WTC11 (cell line): ENCODE data around the gene MOB3C. TPM values are rescaled to one million over a fixed set of nuclear protein-coding genes. Genes with fewer than 3 reads are reported as not detected.
A peak's percentile ranks its signal among the peaks of the same experiment; 100 is the strongest.

Source experiments
- ATAC-seq: fragments of 200-7000 bp; cut with Tn5 transposase; 2 replicates; pipeline ENCODE4 v1.10.0; 2021; ENCODE audit warnings: mild to moderate bottlenecking, moderate library complexity
- CTCF ChIA-PET: fragments of 300-600 bp; sonication (Branson Sonifier 250); formaldehyde crosslinking; loops from one replicate; lab custom pipeline; 2021; ENCODE audit warnings: antibody characterized with exemption; lab: Charles Lee
- POLR2A ChIA-PET: fragments of 350-600 bp; sonication (Branson Sonifier 250); formaldehyde crosslinking; loops from one replicate; lab custom pipeline; 2021; ENCODE audit warnings: antibody characterized with exemption; lab: Charles Lee
- DNase-seq: peaks from one replicate; pipeline ENCODE4 v3.0.0; 2021; ENCODE audit warnings: low spot score
- H3K27ac Mint-ChIP-seq: 2 replicates; pipeline ENCODE4 v1.8.0; 2021; ENCODE audit warnings: mixed read lengths
- H3K27me3 Mint-ChIP-seq: 2 replicates; pipeline ENCODE4 v1.8.0; 2021; ENCODE audit warnings: low read depth, mild to moderate bottlenecking, moderate library complexity, mixed read lengths
- H3K36me3 Mint-ChIP-seq: 2 replicates; pipeline ENCODE4 v1.8.0; 2021; ENCODE audit warnings: mixed read lengths
- H3K4me1 Mint-ChIP-seq: 2 replicates; pipeline ENCODE4 v1.8.0; 2022; ENCODE audit warnings: mixed read lengths
- H3K4me3 Mint-ChIP-seq: 2 replicates; pipeline ENCODE4 v1.8.0; 2021; ENCODE audit warnings: mild to moderate bottlenecking, moderate library complexity, mixed read lengths
- H3K9me3 Mint-ChIP-seq: 2 replicates; pipeline ENCODE4 v1.8.0; 2021; ENCODE audit warnings: mixed read lengths
- CBFB ChIP-seq: sonication (generic); formaldehyde crosslinking; IDR thresholded peaks from 2 replicates; pipeline ENCODE4 v1.8.1; 2022; ENCODE audit warnings: mild to moderate bottlenecking, low read depth, missing genetic modification reagents
- CREM ChIP-seq: sonication (generic); formaldehyde crosslinking; IDR thresholded peaks from 2 replicates; pipeline ENCODE4 v1.8.1; 2022; ENCODE audit warnings: mild to moderate bottlenecking, missing genetic modification reagents, moderate library complexity
- ESRRA ChIP-seq: sonication (generic); formaldehyde crosslinking; IDR thresholded peaks from 2 replicates; pipeline ENCODE4 v1.8.1; 2022; ENCODE audit warnings: mild to moderate bottlenecking, missing genetic modification reagents, borderline replicate concordance
- GABPB1 ChIP-seq: sonication (generic); formaldehyde crosslinking; IDR thresholded peaks from 2 replicates; pipeline ENCODE4 v1.8.1; 2023; ENCODE audit warnings: mild to moderate bottlenecking, missing genetic modification reagents
- HMGXB4 ChIP-seq: sonication (generic); formaldehyde crosslinking; IDR thresholded peaks from 2 replicates; pipeline ENCODE4 v1.8.1; 2023; ENCODE audit warnings: mild to moderate bottlenecking, moderate library complexity, missing genetic modification reagents
- JUN ChIP-seq: sonication (generic); formaldehyde crosslinking; IDR thresholded peaks from 2 replicates; pipeline ENCODE4 v1.8.0; 2023; ENCODE audit warnings: mild to moderate bottlenecking, missing genetic modification reagents
- NFE2L1 ChIP-seq: sonication (generic); formaldehyde crosslinking; IDR thresholded peaks from 2 replicates; pipeline ENCODE4 v1.8.1; 2023; ENCODE audit warnings: missing genetic modification reagents
- RORB ChIP-seq: fragments of 250-450 bp; sonication (Bioruptor Pico); IDR thresholded peaks from 2 replicates; pipeline ENCODE4 v1.9.0; 2021; ENCODE audit warnings: mild to moderate bottlenecking
- SOX15 ChIP-seq: fragments of 250-450 bp; sonication (Bioruptor Pico); IDR thresholded peaks from 2 replicates; pipeline ENCODE4 v1.9.0; 2021; ENCODE audit warnings: mild to moderate bottlenecking
- TCF7 ChIP-seq: sonication (generic); formaldehyde crosslinking; IDR thresholded peaks from 2 replicates; pipeline ENCODE4 v1.8.0; 2022; ENCODE audit warnings: mild to moderate bottlenecking, low read depth, missing genetic modification reagents, moderate library complexity
- TP53 ChIP-seq: sonication (generic); formaldehyde crosslinking; IDR thresholded peaks from 2 replicates; pipeline ENCODE4 v1.8.1; 2023; ENCODE audit warnings: mild to moderate bottlenecking, missing genetic modification reagents
- USF1 ChIP-seq: sonication (generic); formaldehyde crosslinking; IDR thresholded peaks from 2 replicates; pipeline ENCODE4 v1.8.0; 2022; ENCODE audit warnings: mild to moderate bottlenecking, missing genetic modification reagents
- USF2 ChIP-seq: sonication (generic); formaldehyde crosslinking; IDR thresholded peaks from 2 replicates; pipeline ENCODE4 v1.8.1; 2023; ENCODE audit warnings: mild to moderate bottlenecking, missing genetic modification reagents, moderate library complexity
- ZNF219 ChIP-seq: sonication (generic); formaldehyde crosslinking; IDR thresholded peaks from 2 replicates; pipeline ENCODE4 v1.8.0; 2023; ENCODE audit warnings: missing genetic modification reagents, mild to moderate bottlenecking, borderline replicate concordance
- ZNF232 ChIP-seq: sonication (generic); formaldehyde crosslinking; IDR thresholded peaks from 2 replicates; pipeline ENCODE4 v1.8.0; 2022; ENCODE audit warnings: mild to moderate bottlenecking, missing genetic modification reagents
- ZNF423 ChIP-seq: fragments of 250-450 bp; sonication (Bioruptor Pico); IDR thresholded peaks from 2 replicates; pipeline ENCODE4 v2.1.2; 2022; ENCODE audit warnings: mild to moderate bottlenecking, moderate library complexity
- total RNA-seq: library from RNA; stranded (reverse); gene quantifications from 3 replicates; pipeline ENCODE4 v1.2.3, GENCODE V29; 2021
- TF ChIP-seq, protein P1 (sequence below): fragments of 200-600 bp; IDR thresholded peaks from 2 replicates; pipeline ENCODE4 v1.8.0; 2022; ENCODE audit warnings: antibody characterized with exemption
- TF ChIP-seq, protein P2 (sequence below): fragments of 250-450 bp; sonication (Bioruptor Pico); IDR thresholded peaks from 2 replicates; pipeline ENCODE4 v1.8.0; 2021; ENCODE audit warnings: mild to moderate bottlenecking
- TF ChIP-seq, protein P3 (sequence below): sonication (generic); formaldehyde crosslinking; IDR thresholded peaks from 2 replicates; pipeline ENCODE4 v1.8.1; 2023; ENCODE audit warnings: mild to moderate bottlenecking, missing genetic modification reagents, moderate library complexity
- TF ChIP-seq, protein P4 (sequence below): fragments of 250-450 bp; sonication (Bioruptor Pico); conservative IDR thresholded peaks from 2 replicates; pipeline ENCODE4 v1.9.0; 2021; ENCODE audit warnings: mild to moderate bottlenecking

MOB3C gene
- total RNA-seq, 1 experiment from 2014 or later: 3.1 TPM

DNA sequence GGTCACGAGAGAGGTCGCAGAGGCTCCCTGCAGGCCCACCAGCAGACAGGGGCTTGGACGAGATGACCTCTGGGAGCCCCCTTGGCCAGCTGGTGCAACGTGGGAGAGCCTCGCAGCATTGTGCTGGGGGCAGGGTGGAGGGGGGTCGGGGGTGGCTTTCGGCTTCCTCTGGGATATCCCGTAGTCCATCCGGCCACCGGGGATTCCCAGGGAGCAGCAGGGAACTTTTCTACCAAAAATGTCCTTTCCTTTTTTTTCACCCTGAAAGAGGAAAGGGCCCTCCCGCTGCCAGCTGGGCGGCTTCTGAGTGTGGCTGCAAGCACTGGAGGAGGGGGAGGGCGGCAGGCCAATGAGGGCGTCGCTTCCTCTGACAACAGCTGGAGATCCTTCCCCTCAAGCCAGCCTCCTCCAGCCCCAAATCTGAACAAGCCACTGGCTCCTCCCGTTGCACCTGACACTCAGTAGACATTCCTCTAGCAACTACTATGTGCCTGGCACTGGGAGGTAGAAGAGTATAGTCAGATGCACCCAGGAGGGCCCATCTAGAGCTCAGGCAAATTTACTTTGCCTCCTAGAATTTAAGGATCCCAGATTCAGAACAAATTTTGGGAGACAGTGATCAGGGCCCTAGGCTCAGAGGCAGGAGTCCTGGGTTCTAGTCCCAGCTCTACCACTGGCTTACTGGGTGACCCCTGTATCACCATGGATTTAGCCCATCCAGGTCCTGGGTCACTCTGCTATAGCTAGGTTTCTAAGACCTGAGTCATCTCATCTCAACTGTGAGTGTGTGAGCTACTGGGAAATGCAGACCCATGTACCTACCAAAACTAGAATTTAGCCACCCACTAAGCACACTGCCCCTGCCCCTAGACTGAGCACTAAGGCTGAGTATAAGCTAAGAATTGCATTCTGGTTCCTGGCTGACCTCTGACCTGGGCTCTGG, 2.7 kb downstream of the MOB3C start:
- Mint-ChIP-seq H3K36me3 (peaks cover 3% of the 10 kb centered on the region; the same call in 1 of the 2 replicates), H3K27me3 (peaks cover 21% of the 10 kb centered on the region), H3K9me3 (no peaks in the 10 kb centered on the region), H3K27ac (peak overlapping the region; percentile 80), H3K4me1 (peaks cover 57% of the 10 kb centered on the region), H3K4me3 (peak overlapping the region; percentile 48)
- DNase-seq (peak; percentile 79), ATAC-seq (peak; percentile 86)
- no peak for TF ChIP-seq ZNF219 (CRISPR knock-in tag)
- TF ChIP-seq, protein P1, sequence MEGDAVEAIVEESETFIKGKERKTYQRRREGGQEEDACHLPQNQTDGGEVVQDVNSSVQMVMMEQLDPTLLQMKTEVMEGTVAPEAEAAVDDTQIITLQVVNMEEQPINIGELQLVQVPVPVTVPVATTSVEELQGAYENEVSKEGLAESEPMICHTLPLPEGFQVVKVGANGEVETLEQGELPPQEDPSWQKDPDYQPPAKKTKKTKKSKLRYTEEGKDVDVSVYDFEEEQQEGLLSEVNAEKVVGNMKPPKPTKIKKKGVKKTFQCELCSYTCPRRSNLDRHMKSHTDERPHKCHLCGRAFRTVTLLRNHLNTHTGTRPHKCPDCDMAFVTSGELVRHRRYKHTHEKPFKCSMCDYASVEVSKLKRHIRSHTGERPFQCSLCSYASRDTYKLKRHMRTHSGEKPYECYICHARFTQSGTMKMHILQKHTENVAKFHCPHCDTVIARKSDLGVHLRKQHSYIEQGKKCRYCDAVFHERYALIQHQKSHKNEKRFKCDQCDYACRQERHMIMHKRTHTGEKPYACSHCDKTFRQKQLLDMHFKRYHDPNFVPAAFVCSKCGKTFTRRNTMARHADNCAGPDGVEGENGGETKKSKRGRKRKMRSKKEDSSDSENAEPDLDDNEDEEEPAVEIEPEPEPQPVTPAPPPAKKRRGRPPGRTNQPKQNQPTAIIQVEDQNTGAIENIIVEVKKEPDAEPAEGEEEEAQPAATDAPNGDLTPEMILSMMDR: no peak
- TF ChIP-seq TCF7 (CRISPR knock-in tag): no peak
- no peak for TF ChIP-seq NFE2L1 (CRISPR knock-in tag)
- TF ChIP-seq HMGXB4 (CRISPR knock-in tag): no peak
- 0 out of 2 replicates have a peak, but pooled peaks have one; percentile 33 for TF ChIP-seq TP53 (CRISPR knock-in tag)
- TF ChIP-seq USF2 (CRISPR knock-in tag): no peak
- no peak for TF ChIP-seq RORB
- TF ChIP-seq ZNF423 (CRISPR knock-in tag): peak; percentile 65
- TF ChIP-seq, protein P2, sequence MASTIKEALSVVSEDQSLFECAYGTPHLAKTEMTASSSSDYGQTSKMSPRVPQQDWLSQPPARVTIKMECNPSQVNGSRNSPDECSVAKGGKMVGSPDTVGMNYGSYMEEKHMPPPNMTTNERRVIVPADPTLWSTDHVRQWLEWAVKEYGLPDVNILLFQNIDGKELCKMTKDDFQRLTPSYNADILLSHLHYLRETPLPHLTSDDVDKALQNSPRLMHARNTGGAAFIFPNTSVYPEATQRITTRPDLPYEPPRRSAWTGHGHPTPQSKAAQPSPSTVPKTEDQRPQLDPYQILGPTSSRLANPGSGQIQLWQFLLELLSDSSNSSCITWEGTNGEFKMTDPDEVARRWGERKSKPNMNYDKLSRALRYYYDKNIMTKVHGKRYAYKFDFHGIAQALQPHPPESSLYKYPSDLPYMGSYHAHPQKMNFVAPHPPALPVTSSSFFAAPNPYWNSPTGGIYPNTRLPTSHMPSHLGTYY (CRISPR knock-in tag): no peak
- CTCF ChIA-PET: interaction anchor here (1.0 to 3.6 kb wide), 9 partner anchors 8 to 565 kb away, joined by 3 to 33 read pairs (median 4); partner anchors contain the start of gene MKNK1
- POLR2A ChIA-PET: interaction anchor here (0.6 to 2.3 kb wide), 3 partner anchors 9 to 106 kb away, joined by 3 to 14 read pairs (median 3); partner anchors contain the start of genes MKNK1 and TEX38

DNA sequence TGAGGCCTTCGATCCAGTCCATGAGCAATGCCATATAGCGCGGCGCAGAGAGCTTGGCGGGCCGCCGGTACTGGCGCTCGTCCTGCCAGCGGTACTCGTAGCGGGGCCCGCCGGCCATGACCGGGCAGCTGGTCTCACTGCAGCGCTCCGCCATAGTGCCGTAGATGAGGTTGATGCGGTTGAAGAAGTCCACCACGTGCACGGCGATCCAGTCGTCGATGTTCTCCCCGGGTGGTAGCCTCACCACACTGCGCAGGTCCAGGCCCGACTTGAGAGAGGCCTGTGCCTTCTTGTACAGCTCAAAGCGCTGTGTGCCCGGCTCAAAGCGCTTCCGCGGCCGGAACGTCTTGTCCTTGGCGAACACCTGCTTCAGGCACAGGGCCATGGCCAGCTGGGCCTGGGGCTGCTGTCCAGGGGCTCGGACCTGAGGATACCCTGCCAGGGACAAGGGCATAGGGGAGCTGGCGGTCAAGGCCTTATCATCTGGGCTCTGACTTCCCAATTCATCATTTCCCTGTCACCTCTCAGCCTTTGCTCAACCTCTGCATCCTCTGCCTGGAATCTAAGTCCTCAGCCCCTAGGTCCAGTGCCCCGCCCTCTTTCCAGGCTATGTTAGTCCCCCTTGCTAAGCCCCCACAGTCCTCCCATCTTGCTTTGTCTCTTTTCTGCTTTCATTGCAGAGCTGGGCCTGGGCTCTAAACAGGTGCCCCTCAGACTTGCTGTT, 3.5 kb downstream of the MOB3C start:
- H3K27me3 Mint-ChIP-seq: peaks cover 16% of the 10 kb centered on the region
- no peaks in the 10 kb centered on the region for H3K9me3 Mint-ChIP-seq
- H3K4me1 Mint-ChIP-seq: peaks cover 57% of the 10 kb centered on the region
- H3K36me3 Mint-ChIP-seq: peaks cover 9% of the 10 kb centered on the region; the same call in 1 of the 2 replicates
- peak overlapping the region; percentile 48 for H3K4me3 Mint-ChIP-seq
- ATAC-seq (peak; percentile 14), DNase-seq (no peak)
- CTCF ChIA-PET: interaction anchor here (1.0 to 3.6 kb wide), 9 partner anchors 9 to 566 kb away, joined by 3 to 33 read pairs (median 4); partner anchors contain the start of gene MKNK1
- POLR2A ChIA-PET: interaction anchor here (0.6 to 2.3 kb wide), 2 partner anchors 8 to 106 kb away, joined by 3 to 14 read pairs; partner anchors contain the start of gene MKNK1
- H3K27ac Mint-ChIP-seq: peak overlapping the region; percentile 80
- TF ChIP-seq SOX15 (CRISPR knock-in tag): no peak
- no peak for TF ChIP-seq CBFB (CRISPR knock-in tag)
- TF ChIP-seq CREM (CRISPR knock-in tag): no peak
- TF ChIP-seq GABPB1 (CRISPR knock-in tag): no peak
- no peak for TF ChIP-seq JUN (CRISPR knock-in tag)
- TF ChIP-seq ESRRA: no peak
- TF ChIP-seq TCF7 (CRISPR knock-in tag): no peak
- no peak for TF ChIP-seq HMGXB4 (CRISPR knock-in tag)
- TF ChIP-seq, protein P3, sequence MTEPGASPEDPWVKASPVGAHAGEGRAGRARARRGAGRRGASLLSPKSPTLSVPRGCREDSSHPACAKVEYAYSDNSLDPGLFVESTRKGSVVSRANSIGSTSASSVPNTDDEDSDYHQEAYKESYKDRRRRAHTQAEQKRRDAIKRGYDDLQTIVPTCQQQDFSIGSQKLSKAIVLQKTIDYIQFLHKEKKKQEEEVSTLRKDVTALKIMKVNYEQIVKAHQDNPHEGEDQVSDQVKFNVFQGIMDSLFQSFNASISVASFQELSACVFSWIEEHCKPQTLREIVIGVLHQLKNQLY (CRISPR knock-in tag): no peak
- TF ChIP-seq USF1 (CRISPR knock-in tag): no peak
- no peak for TF ChIP-seq ZNF232 (CRISPR knock-in tag)
- TF ChIP-seq, protein P4, sequence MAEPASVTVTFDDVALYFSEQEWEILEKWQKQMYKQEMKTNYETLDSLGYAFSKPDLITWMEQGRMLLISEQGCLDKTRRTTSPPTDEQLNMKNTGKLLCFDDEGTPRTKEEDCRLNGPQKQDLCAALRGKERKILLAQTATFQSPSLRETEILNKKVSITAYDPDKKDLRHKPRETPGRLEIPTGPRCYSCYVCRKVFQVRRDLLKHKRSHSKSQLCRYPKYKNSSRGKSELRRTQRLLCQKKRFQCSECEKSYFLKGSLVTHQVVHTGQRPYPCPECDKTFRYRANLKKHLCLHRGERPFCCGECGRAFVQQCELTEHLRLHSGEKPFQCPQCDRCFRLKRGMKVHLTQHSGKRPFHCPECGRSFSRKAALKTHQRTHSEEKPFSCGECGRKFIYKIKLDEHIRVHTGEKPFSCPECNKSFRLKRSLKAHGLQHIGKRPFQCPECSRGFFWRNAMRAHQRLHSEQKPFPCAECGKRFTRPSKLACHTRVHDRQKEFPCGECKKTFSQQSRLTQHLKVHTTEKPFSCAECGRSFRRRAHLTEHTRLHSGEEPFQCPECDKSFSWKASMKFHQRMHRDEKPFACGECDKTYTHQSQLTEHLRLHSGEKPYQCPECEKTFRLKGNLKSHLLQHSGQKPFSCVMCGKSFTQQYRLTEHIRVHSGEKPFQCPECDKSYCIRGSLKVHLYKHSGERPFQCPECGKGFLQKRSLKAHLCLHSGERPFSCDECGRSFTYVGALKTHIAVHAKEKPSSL (CRISPR knock-in tag): no peak
